GM19455 (cell line): Measurements from ENCODE around the gene SORBS1.

Source experiments
- ATAC-seq: cut with Tn5 transposase; IDR thresholded peaks from one replicate; pipeline ENCODE4 v1.9.1; 2021; ENCODE audit not compliant: unreplicated experiment

Gene SORBS1

DNA sequence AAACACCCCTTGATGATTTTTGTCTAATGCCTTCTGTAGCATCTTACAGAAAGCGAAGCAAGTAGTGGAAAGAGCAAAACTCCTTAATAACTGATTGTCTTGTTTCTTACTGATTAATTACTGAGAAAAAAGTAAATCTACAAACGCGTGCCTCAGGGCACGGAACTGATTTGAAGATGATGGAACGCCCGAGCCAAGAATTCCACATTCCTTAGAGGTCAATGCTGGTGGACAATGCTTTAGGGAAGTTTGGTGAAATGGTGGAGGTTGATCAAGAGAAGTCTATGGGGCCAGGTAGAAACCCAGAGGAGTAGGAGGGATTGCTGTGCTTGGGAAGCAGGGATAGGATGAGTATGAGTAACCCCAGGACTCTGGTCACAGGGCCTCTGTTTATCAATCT, 5.0 kb upstream of the SORBS1 start:
- ATAC-seq: no peak

- ATAC-seq: no peak
These were observed 4.2 kb upstream of the SORBS1 start for GRCh38 chr10:95565336-95565735.

DNA sequence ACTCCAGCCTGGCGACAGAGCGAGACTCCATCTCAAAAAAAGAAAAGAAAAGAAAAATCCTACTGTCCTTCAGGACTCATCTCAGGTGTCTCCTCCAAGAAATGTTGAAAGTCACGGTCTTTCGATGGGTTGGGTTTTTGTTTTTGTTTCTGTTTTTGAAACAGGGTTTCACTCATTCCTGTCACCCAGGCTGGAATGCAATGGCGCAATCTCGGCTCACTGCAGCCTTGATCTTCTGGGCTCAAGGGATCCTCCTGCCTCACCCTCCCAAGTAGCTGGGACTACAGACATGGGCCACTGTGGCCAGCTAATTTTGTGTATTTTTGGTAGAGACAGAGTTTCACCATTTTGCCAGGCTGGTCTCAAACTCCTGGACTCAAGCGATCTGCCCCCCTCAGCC, 3.1 kb upstream of the SORBS1 start:
- no peak for ATAC-seq

GRCh38 chr10:95562341-95562965, 1.3 kb upstream of the SORBS1 start:
- no peak for ATAC-seq

- no peak for ATAC-seq
These were observed 650 bp upstream of the SORBS1 start for GRCh38 chr10:95561864-95562177.

DNA sequence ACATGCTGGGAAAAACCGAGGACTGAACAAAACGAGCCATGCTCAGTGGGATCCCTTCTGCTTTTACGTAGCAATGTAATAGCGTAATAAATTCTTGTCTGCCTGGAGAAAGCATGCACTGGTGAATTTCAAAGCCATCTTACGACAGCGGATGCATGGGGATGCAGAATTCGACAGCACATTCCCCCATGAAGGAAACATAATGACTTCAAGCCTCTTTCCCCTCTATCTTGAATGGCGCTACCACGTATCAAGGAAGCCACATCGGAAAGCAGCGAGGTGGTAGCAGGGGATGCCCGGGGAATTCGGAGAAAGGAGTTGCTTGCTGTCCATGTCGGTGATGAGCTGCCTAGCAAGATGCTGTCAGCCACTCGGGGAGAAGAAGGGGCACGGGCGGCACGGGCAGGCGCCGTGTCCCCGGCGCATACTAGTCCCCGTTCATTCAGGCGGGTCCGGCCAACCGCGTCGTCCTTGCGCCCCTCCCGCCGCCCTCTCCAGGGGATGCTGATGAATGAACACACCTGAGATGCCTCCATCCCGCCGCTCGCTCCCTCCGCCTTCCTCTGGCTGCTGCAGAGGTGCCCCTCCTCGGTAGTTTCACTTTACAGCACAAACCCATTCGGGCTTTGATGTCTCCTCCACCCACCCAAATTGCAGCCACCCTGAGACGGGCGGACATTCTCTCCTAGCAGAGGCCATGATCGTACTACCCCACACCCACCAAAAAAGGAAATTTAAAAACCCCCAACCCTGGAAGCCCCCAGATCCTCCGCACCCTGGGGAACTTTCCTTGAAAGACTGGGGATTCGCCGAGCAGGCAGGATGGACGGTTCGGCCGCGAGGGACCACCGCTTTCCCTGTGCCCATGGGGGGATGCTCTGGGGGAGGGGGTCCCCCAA, 644 bp downstream of the SORBS1 start:
- no peak for ATAC-seq

DNA sequence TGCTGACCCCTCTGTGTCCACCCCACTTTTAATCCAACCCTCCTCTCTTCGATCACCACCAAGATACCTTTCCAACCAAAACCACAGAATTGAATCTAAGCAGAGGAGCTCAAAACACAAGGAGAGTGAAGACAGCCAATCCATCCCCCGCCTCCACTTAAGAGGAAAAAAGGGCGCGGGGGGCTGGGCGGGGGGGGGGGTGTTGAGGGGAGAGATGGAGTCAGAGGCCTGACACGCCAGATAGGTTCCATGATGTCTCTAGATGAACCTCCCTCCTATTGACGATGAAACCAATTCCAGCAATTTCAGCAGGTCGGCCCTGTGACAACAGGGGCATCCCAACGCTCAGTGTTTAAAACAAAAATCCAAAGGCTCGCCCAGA, 1.3 kb downstream of the SORBS1 start:
- no peak for ATAC-seq

DNA sequence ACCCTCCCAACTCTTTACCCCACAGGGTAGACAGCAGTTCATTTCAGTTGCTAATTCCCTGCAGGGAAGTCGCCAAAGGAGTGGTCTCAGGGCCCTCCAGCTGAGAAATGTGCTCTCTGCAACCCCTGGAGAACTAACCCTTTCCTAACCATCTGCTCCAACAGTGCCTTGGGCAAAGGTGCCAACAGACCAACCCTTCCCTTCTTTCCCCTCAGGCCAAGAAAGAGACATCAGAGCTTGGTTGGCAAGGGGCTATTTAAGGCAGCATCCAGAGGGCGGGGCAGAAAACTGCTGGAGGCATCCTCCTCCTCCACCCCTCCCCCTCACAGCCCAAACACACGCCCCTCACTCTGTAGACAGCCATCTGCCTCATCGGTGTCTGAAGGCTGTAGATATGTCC, 1.7 kb downstream of the SORBS1 start:
- no peak for ATAC-seq

GRCh38 chr10:95558593-95559320, 2.4 kb downstream of the SORBS1 start:
- no peak for ATAC-seq

GRCh38 chr10:95556994-95557767, 4.0 kb downstream of the SORBS1 start:
- no peak for ATAC-seq

- no peak for ATAC-seq
These were observed 7.5 kb downstream of the SORBS1 start for GRCh38 chr10:95553674-95554073.

DNA sequence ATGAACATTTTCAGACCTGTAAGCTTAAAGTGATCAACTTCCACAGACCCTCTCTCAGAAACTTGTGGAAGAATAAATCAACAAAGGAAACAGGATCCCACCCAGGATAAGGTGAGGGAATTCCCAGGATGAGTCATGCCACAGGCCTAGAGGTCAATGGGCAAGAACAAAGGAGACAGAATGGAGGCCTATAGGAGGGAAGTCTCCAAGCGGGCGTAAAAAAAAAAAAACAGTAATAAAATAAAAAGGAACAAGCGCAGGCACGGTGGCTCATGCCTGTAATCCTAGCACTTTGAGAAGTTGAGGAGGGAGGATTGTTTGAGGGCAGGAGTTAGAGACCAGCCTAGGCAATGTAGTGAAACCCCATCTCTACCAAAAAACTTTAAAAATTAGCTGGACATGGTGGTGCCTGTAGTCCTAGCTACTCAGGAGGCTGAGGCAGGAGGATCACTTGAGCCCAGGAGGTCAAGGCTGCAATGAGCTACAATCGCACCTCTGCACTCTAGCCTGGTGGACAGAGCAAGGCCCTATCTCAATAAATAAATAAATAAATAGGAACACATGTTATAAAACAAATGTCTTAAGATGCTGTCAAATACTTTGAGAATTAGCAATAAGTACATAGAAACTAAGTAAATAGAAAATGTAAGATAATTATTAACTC, 8.4 kb downstream of the SORBS1 start:
- no peak for ATAC-seq

DNA sequence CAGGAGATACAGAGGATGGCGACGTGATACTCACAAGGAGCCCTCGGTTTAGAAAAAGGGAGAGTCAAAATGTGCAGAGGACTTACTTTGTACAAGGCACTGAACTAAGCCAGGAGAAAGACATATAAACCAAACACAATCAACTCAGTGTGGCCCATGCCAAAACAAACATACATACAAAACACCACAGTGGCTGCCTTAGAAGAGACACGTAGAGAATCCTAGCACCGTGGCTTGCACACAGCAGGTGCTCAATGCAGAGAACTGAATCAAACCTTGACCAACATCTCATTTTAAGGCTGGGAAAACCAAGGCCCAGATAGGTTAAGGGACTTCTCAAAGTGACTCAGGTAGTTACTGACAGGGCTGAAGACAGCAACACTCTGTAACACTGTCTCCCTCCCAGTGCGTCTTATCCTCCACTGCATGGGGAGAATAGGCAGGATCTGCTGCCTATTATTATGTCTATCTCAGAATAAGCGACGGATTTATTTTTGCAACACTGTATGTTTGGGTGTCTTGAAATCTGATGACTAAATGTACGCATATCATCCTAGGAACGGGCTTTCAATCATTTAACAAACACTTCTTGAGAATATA, 11.0 kb downstream of the SORBS1 start:
- ATAC-seq: no peak

DNA sequence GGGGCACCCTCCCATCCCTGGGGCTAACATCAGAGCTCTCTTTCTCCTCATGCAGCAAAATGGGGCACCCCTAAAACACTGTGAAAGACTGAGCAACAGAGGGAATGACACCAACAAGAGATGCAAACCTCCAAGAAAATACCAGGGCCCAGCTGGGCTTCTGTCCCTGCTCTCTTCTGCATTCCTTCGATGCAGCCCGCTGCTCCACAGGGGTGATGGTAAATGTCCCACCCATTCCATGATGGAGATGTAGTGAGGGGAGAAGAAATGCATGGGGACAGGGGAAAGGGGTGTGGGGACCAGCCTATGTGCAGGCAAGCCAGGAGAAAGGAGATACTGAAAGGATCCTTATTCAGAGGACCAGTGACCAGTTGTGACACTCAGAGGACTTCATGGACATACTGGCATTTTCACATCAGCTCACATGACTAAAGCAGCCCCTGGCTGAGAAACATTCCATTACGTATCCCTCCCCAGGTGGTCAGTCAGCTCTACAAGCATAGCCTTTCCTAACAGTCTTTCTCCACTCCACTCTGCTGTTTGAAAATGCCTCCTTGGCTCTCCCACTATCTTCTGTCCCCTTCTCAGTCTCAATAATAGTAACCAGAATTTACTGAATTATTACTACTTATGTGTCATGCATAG, 13.3 kb downstream of the SORBS1 start:
- ATAC-seq: no peak

DNA sequence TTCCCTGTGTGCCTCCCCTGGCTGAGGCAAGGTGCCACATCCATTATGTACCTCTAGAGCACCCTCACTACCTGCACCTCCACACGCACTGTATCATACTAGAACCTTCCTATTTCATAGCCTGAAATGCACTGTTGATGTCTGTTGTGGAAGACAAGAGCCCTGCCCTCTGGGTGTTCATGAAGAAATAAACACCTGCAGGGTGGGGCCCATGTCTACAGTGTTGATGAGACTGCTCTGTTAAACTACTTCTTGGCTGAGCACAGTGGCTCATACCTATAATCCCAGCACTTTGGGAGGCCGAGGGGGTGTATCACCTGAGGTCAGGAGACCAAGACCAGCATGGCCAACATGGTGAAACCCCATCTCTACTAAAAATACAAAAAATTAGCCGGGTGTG, 14.0 kb downstream of the SORBS1 start:
- ATAC-seq: no peak

DNA sequence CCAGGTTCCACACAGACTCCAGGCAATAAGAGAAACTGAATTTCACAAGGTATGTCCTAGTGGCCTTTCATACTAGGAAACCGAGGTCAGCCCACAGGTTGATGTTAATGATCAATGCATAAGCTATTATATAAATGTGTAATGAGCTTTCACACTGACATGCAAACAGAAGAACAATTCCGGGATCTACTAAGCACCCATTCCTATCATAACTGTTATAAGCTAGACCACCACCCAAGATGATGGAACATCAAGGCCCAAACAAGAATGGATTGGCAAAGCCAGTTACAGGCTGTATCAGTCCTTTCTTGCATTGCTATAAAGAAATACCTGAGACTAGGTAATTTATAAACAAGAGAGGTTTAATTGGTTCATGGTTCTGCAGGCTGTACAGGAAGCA, 15.2 kb downstream of the SORBS1 start:
- ATAC-seq: no peak

GRCh38 chr10:95544783-95545500, 16.2 kb downstream of the SORBS1 start:
- no peak for ATAC-seq

- no peak for ATAC-seq
These were observed 17.7 kb downstream of the SORBS1 start for GRCh38 chr10:95543459-95543858.

- ATAC-seq: no peak
These were observed 18.4 kb downstream of the SORBS1 start for GRCh38 chr10:95542761-95543160.
